GM21447 (cell line): ENCODE results near the gene DNAJC17.

Experiments
- ATAC-seq: cut with Tn5 transposase; IDR thresholded peaks from one replicate; pipeline ENCODE4 v1.9.1; 2021; ENCODE audit not compliant: unreplicated experiment

DNAJC17 gene

GRCh38 chr15:40793216-40793989 lies 13.9 kb downstream of the DNAJC17 start:
- ATAC-seq = no peak

- ATAC-seq = no peak
Observed at GRCh38 chr15:40792394-40792793, 14.9 kb downstream of the DNAJC17 start.

GRCh38 chr15:40790718-40791117 lies 16.6 kb downstream of the DNAJC17 start:
- ATAC-seq = no peak

- no peak for ATAC-seq
Observed at GRCh38 chr15:40789999-40790398, 17.3 kb downstream of the DNAJC17 start.

- ATAC-seq = no peak
Observed at GRCh38 chr15:40789119-40789518, 18.2 kb downstream of the DNAJC17 start.

- no peak for ATAC-seq
Observed at GRCh38 chr15:40787991-40788390, 19.3 kb downstream of the DNAJC17 start.

- ATAC-seq = no peak
Observed at GRCh38 chr15:40787344-40787841, 19.9 kb downstream of the DNAJC17 start.

- no peak for ATAC-seq
Observed at GRCh38 chr15:40785814-40786213, 21.5 kb downstream of the DNAJC17 start.

GRCh38 chr15:40785164-40785563 lies 22.1 kb downstream of the DNAJC17 start:
- ATAC-seq = no peak

GRCh38 chr15:40782609-40783227 lies 24.6 kb downstream of the DNAJC17 start:
- ATAC-seq = peak; percentile 53

GRCh38 chr15:40776537-40777141 lies 30.6 kb downstream of the DNAJC17 start:
- ATAC-seq = no peak

- ATAC-seq = no peak
Observed at GRCh38 chr15:40775740-40776536, 31.3 kb downstream of the DNAJC17 start.

- ATAC-seq = no peak
Observed at GRCh38 chr15:40775007-40775406, 32.3 kb downstream of the DNAJC17 start.

GRCh38 chr15:40773902-40774301 lies 33.4 kb downstream of the DNAJC17 start:
- ATAC-seq = no peak

- ATAC-seq = no peak
Observed at GRCh38 chr15:40773496-40773895, 33.8 kb downstream of the DNAJC17 start.

GRCh38 chr15:40772014-40772413 lies 35.3 kb downstream of the DNAJC17 start:
- ATAC-seq = no peak

- no peak for ATAC-seq
Observed at GRCh38 chr15:40771242-40771641, 36.0 kb downstream of the DNAJC17 start.

GRCh38 chr15:40770147-40770721 lies 37.0 kb downstream of the DNAJC17 start:
- ATAC-seq = no peak

GRCh38 chr15:40769274-40770146 lies 37.8 kb downstream of the DNAJC17 start, which contains the start of gene C15orf62:
TSS of gene C15orf62 (plus strand) at chr15:40769980. CDS start at chr15:40770496, 516 bp downstream.
- peak; percentile 43 for ATAC-seq
